AG09319 (cell line): ENCODE measurements around the gene LHX5.
A peak's percentile ranks its signal among the peaks of the same experiment; 100 is the strongest.

ENCODE experiments used
- DNase-seq: peaks from one replicate; pipeline ENCODE4 v3.0.0-alpha.2; 2010; ENCODE audit warnings: low read depth; ENCODE audit errors: extremely low read depth
- TF ChIP-seq, protein P1 (sequence below): IDR thresholded peaks from 2 replicates; pipeline ENCODE4 v1.5.1; 2011; ENCODE audit warnings: low read depth, mild to moderate bottlenecking, inconsistent platforms, low read length, moderate library complexity

The LHX5 gene

DNA sequence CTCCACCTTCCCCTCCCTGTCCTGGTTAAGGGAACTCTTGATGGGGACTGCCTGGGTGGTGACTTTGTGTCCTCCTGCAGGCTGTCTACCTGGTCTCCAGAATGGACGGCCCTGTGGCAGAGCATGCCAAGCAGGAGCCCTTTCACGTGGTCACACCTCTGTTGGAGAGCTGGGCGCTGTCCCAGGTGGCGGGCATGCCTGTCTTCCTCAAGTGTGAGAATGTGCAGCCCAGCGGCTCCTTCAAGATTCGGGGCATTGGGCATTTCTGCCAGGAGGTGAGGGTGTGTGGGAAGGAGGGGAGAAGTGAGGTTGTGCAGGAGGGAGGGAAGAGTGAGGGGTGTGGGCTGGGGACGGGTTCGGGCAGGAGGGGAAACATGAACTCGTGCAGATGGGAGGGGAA is 43.8 kb downstream of the LHX5 start:
- TF ChIP-seq, protein P1, sequence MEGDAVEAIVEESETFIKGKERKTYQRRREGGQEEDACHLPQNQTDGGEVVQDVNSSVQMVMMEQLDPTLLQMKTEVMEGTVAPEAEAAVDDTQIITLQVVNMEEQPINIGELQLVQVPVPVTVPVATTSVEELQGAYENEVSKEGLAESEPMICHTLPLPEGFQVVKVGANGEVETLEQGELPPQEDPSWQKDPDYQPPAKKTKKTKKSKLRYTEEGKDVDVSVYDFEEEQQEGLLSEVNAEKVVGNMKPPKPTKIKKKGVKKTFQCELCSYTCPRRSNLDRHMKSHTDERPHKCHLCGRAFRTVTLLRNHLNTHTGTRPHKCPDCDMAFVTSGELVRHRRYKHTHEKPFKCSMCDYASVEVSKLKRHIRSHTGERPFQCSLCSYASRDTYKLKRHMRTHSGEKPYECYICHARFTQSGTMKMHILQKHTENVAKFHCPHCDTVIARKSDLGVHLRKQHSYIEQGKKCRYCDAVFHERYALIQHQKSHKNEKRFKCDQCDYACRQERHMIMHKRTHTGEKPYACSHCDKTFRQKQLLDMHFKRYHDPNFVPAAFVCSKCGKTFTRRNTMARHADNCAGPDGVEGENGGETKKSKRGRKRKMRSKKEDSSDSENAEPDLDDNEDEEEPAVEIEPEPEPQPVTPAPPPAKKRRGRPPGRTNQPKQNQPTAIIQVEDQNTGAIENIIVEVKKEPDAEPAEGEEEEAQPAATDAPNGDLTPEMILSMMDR: no peak
- DNase-seq: no peak

DNA sequence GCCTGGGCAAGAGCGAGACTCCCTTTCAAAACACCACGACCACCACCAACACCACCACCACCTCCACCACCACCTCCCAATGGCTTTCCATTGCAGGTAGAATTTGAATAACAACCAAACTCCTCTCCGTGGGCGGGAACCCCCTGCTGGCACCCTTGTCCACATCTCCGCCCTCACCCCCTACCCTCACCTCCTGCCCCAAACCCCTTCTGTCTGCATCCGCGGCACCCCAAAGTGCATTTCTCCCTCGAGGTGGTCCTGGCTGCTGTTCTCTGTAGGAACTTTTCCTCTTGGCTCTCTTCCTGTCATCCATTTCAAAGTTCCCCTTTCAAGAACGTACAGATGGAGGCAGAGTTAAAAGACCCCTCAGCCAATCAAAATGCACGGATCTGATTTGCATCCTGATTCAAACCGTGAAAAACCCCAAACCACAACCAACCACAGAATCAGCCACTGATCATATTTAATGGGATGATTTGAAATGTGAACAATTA is 45.7 kb downstream of the LHX5 start:
- no peak for DNase-seq
- TF ChIP-seq, protein P1: no peak

DNA sequence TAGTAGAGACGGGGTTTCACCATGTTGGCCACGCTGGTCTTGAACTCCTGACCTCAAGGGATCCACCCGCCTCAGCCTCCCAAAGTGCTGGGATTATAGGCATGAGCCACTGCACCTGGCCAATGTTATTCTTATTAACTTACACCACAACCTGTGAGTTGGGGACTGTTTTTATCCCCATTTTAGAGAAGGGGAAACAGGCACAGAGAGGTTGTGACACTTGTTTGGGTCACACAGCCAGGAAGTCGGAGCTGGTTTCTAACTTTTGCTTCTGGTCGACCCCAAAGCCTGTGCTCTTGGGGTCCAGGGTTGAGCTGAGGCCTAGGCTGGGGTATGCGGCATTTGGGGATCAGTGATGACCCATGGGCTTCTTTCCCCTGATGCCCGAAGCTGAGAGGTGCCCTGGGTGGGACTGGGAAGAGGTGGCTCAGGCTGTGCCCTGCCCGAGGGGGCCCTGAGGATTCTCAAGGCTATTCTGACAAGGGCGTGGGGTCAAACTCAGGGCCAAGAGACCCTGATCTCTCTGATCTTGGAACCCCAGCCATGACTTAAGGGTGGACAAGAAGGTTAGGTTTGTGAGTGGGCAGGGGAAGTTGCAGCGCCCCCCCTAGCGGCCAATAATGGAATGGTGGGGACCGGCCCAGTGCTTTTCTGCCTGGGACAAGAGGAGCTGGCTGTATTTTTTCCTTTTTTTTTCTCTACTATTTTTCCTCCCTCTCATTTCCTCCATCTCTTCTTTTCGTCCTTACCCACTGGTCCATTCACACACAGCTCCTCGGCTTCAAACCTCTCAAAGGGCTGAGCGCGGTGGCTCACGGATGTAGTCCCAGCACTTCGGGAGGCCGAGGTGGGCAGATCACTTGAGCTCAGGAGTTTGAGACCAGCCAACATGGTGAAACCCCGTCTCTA is 46.5 kb downstream of the LHX5 start:
- TF ChIP-seq, protein P1: peak; percentile 86
- DNase-seq: no peak

DNA sequence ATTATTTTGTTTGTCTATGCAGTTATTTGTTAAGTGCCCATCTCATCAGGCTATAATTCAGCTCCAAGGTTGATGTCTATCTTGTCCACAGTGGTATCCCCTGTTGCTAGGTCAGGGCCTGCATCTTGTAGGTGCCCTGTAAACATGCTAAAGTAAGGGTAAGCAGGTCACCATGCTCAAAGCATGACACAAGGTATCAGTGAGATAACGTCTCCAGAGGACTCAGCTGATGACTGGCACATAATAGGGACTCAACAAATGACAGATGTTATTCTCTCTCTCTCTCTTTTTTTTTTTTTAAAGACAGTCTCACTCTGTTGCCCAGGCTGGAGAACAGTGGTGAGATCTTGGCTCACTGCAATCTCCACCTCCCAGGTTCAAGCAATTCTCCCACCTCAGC is 47.2 kb downstream of the LHX5 start:
- no peak for DNase-seq
- TF ChIP-seq, protein P1: no peak

DNA sequence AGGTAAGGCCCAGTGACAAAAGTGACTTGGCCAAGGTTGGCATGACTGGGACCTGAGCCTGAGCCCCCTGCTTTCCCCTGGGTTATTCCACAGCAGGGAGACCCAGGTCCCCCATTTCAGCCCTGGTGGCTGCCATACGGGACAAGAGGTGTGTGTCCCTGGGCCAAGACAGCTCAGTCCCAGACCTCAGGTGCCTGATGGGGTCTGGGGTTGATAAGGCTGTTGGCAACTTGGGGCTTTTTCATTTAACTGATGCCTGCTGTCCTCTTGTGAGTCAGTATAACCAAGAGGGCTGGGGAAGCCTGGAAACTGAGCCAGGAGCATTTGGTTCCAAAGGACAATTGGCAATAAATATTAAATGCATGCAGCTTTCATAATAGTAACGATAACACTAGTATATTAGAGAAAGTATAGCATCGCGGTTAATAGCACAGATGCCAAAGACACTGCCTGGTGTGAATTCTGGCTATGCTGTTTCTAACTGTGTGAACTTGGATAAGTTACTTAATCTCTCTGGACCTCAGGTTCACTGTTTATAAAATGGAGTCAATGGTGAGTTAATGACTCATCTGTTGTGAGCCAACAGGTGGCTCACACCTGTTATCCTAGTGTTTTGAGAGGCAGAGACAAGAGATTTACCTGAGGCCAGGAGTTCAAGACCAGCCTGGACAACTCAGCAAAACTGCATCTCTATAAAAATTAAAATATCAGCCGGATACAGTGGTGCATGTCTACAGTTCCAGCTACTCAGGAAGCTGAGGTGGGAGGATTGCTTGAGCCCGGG is 48.6 kb downstream of the LHX5 start:
- no peak for DNase-seq
- TF ChIP-seq, protein P1: no peak

DNA sequence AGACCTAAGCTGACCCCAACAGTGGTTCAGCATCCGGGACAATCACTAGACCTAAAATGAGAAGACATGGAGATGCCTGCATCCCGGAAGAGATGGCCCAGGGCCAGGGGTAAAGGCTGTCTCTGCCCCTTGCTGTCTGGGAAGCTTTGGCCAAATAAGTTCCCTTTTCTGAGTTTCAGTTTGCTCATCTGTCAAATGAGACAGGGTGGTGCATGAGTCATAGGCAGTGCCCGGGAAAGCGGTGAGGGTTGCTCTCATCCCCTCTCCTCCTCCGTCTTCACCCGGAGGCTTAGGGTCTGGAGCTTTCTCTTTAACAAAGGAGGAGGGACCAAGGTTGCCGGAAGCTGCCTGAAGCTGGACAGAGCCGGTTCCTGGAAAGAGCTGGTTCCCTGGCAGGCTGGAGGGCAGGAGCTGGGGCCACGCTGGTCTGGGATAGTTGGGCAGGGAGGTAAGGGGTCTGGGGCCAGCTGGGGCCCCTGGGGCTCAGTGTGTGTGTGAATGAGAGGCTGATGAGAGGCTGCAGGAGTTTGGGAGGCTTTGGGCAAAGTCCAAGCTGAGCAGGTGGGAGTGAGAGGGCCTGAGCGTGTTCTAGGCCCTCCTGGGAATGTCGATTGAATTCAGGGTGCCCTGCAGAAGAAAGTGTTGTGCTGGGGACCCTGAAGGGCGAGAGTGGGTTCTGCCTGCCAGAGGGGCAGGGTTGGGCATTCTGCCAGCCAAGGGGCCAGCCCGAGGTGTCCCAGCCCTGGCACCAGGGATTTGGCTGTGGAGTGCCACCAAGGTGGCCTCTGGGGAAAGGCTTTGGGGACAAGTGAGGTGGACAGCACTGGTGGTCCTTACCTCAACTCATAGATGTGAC is 49.4 kb downstream of the LHX5 start, which contains the start of gene SDSL:
TSS of gene SDSL (plus strand) at position 351 of the 856 bp plus-strand sequence. CDS start 5,603 bp downstream, outside the sequence.
- TF ChIP-seq, protein P1: no peak
- DNase-seq: peak; percentile 38
